SK-N-SH (cell line): Measurements from ENCODE around the gene MAML3.

Source experiments
- CTCF ChIP-seq: fragments of 200-600 bp; sonication (generic); IDR thresholded peaks from 2 replicates; pipeline ENCODE4 v1.6.1; 2017; ENCODE audit warnings: antibody characterized with exemption, mild to moderate bottlenecking, moderate library complexity
- POLR2AphosphoS5 ChIP-seq: IDR thresholded peaks from 2 replicates; pipeline ENCODE4 v1.6.1; 2012; ENCODE audit warnings: low read depth, low read length
- RFX5 ChIP-seq: IDR thresholded peaks from 2 replicates; pipeline ENCODE4 v1.6.1; 2012; ENCODE audit warnings: mild to moderate bottlenecking, improper control_type of control experiment, low read length
- SIN3A ChIP-seq: IDR thresholded peaks from 2 replicates; pipeline ENCODE4 v1.6.1; 2012; ENCODE audit warnings: low read depth, mild to moderate bottlenecking, low read length, moderate library complexity, borderline replicate concordance
- SMC3 ChIP-seq: IDR thresholded peaks from 2 replicates; pipeline ENCODE4 v1.6.1; 2012; ENCODE audit warnings: low read depth, low read length, improper control_type of control experiment
- ZBTB33 ChIP-seq: IDR thresholded peaks from 2 replicates; pipeline ENCODE4 v1.4.0; 2012; ENCODE audit warnings: low read depth, borderline replicate concordance
- TF ChIP-seq, protein P1 (sequence below): IDR thresholded peaks from 2 replicates; pipeline ENCODE4 v1.6.1; 2012; ENCODE audit warnings: mild to moderate bottlenecking, low read depth, low read length, moderate library complexity

- no peak for TF ChIP-seq CTCF
- TF ChIP-seq POLR2AphosphoS5 = peak; percentile 72; the same call in 1 of the 2 replicates
- TF ChIP-seq RFX5 = no peak
- no peak for TF ChIP-seq ZBTB33
- TF ChIP-seq, protein P1, sequence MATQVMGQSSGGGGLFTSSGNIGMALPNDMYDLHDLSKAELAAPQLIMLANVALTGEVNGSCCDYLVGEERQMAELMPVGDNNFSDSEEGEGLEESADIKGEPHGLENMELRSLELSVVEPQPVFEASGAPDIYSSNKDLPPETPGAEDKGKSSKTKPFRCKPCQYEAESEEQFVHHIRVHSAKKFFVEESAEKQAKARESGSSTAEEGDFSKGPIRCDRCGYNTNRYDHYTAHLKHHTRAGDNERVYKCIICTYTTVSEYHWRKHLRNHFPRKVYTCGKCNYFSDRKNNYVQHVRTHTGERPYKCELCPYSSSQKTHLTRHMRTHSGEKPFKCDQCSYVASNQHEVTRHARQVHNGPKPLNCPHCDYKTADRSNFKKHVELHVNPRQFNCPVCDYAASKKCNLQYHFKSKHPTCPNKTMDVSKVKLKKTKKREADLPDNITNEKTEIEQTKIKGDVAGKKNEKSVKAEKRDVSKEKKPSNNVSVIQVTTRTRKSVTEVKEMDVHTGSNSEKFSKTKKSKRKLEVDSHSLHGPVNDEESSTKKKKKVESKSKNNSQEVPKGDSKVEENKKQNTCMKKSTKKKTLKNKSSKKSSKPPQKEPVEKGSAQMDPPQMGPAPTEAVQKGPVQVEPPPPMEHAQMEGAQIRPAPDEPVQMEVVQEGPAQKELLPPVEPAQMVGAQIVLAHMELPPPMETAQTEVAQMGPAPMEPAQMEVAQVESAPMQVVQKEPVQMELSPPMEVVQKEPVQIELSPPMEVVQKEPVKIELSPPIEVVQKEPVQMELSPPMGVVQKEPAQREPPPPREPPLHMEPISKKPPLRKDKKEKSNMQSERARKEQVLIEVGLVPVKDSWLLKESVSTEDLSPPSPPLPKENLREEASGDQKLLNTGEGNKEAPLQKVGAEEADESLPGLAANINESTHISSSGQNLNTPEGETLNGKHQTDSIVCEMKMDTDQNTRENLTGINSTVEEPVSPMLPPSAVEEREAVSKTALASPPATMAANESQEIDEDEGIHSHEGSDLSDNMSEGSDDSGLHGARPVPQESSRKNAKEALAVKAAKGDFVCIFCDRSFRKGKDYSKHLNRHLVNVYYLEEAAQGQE = no peak
- no peak for TF ChIP-seq SIN3A
- no peak; the same call in 1 of the 2 replicates for TF ChIP-seq SMC3
Measured at GRCh38 chr4:140151699-140152012, 2.3 kb downstream of the MAML3 start.
